Mesendoderm (in vitro differentiated cells): ENCODE results near the gene STON1.

Experiments used
- DNase-seq: peaks from one replicate; pipeline ENCODE4 v3.0.0; 2013
- H2AK5ac ChIP-seq: 2 replicates; pipeline ENCODE4 v1.6.1; 2013; ENCODE audit warnings: low read length, inconsistent platforms
- H2BK120ac ChIP-seq: 2 replicates; pipeline ENCODE4 v1.6.1; 2013; ENCODE audit warnings: low read depth, mild to moderate bottlenecking, low read length, moderate library complexity, mixed read lengths
- H2BK15ac ChIP-seq: replicated peaks from 2 replicates; pipeline ENCODE4 v1.6.1; 2013; ENCODE audit warnings: low read depth, mild to moderate bottlenecking, moderate library complexity
- H2BK5ac ChIP-seq: 2 replicates; pipeline ENCODE4 v1.6.1; 2013; ENCODE audit warnings: low read length, inconsistent platforms
- H3K18ac ChIP-seq: 2 replicates; pipeline ENCODE4 v1.6.1; 2013; ENCODE audit warnings: mild to moderate bottlenecking, low read length, mixed read lengths
- H3K23ac ChIP-seq: one replicate; pipeline ENCODE4 v1.6.1; 2013; ENCODE audit warnings: low read length
- H3K27ac ChIP-seq: 2 replicates; pipeline ENCODE4 v1.5.1; 2013; ENCODE audit warnings: low read depth, mild to moderate bottlenecking, inconsistent platforms, low read length, moderate library complexity
- H3K27me3 ChIP-seq: 2 replicates; pipeline ENCODE4 v1.6.1; 2013; ENCODE audit warnings: low read length, control low read depth, mild to moderate bottlenecking, inconsistent platforms; ENCODE audit not compliant: insufficient read depth, poor library complexity
- H3K36me3 ChIP-seq: 2 replicates; pipeline ENCODE4 v1.6.1; 2013; ENCODE audit warnings: low read length, inconsistent platforms; ENCODE audit not compliant: control insufficient read depth, insufficient read depth
- H3K4ac ChIP-seq: one replicate; pipeline ENCODE4 v1.6.1; 2013; ENCODE audit warnings: low read depth, mild to moderate bottlenecking, low read length, moderate library complexity
- H3K4me1 ChIP-seq: 2 replicates; pipeline ENCODE4 v1.6.1; 2013; ENCODE audit warnings: low read depth, low read length, inconsistent platforms; ENCODE audit not compliant: control insufficient read depth
- H3K4me2 ChIP-seq: 2 replicates; pipeline ENCODE4 v1.6.1; 2013; ENCODE audit warnings: low read length
- H3K4me3 ChIP-seq: 2 replicates; pipeline ENCODE4 v1.5.1; 2013; ENCODE audit warnings: mild to moderate bottlenecking, low read length
- H3K56ac ChIP-seq: one replicate; pipeline ENCODE4 v1.6.1; 2013; ENCODE audit warnings: low read length
- H3K79me1 ChIP-seq: 2 replicates; pipeline ENCODE4 v1.6.1; 2013; ENCODE audit warnings: low read length, inconsistent platforms
- H3K79me2 ChIP-seq: 2 replicates; pipeline ENCODE4 v1.6.1; 2013; ENCODE audit warnings: mild to moderate bottlenecking, low read length; ENCODE audit not compliant: control insufficient read depth, insufficient read depth
- H3K9ac ChIP-seq: 2 replicates; pipeline ENCODE4 v1.6.1; 2013; ENCODE audit warnings: low read length, inconsistent platforms
- H4K5ac ChIP-seq: one replicate; pipeline ENCODE4 v1.6.1; 2013; ENCODE audit warnings: low read length
- H4K8ac ChIP-seq: one replicate; pipeline ENCODE4 v1.6.1; 2013; ENCODE audit warnings: low read depth, mild to moderate bottlenecking, control low read depth, low read length, moderate library complexity
- WGBS: extraction: QIAGEN DNeasy Blood & Tissue Kit; methylation state at CpG from one replicate; pipeline ENCODE4 v1.1.7; 2013; ENCODE audit warnings: low lambda C conversion rate, missing lambda C conversion rate; ENCODE audit not compliant: insufficient coverage; ENCODE audit errors: extremely low coverage; 5-methylcytosine and 5-hydroxymethylcytosine counted together

The STON1 gene

GRCh38 chr2:48562281-48562680, 32.3 kb downstream of the STON1 start:
- DNase-seq = no peak

GRCh38 chr2:48566592-48567310, 36.8 kb downstream of the STON1 start:
- no peaks in the 10 kb centered on the region for H3K36me3 ChIP-seq
- no peak overlapping the region for H3K23ac ChIP-seq
- no peak overlapping the region for H2BK5ac ChIP-seq
- H3K9ac ChIP-seq = no peak overlapping the region
- no peak overlapping the region for H4K8ac ChIP-seq
- H3K79me1 ChIP-seq = no peaks in the 10 kb centered on the region
- no peak overlapping the region for H3K4me2 ChIP-seq
- H3K27ac ChIP-seq = no peak overlapping the region
- no peak overlapping the region for H3K4ac ChIP-seq
- no peak overlapping the region for H4K5ac ChIP-seq
- no peak overlapping the region for H3K18ac ChIP-seq
- no peaks in the 10 kb centered on the region for H3K4me1 ChIP-seq
- no peak overlapping the region for H3K56ac ChIP-seq
- no peak overlapping the region for H2BK120ac ChIP-seq
- DNase-seq = peak; percentile 55
- no peak overlapping the region for H2AK5ac ChIP-seq
- no peak overlapping the region for H3K4me3 ChIP-seq
- no CpG with 5 or more reads among the region's 7 CpGs for WGBS
- H3K27me3 ChIP-seq = no peaks in the 10 kb centered on the region
- no peak overlapping the region for H2BK15ac ChIP-seq
- no peaks in the 10 kb centered on the region for H3K79me2 ChIP-seq

More at GRCh38 chr2:48562281-48562680, 32.3 kb downstream of the STON1 start:
- Histone ChIP-seq H2BK5ac (no peak overlapping the region), H4K5ac (no peak overlapping the region), H3K79me1 (no peaks in the 10 kb centered on the region), H2BK15ac (no peak overlapping the region), H3K56ac (no peak overlapping the region), H3K36me3 (no peaks in the 10 kb centered on the region), H3K27me3 (no peaks in the 10 kb centered on the region), H3K4me2 (no peak overlapping the region), H3K18ac (no peak overlapping the region), H3K4ac (no peak overlapping the region), H2AK5ac (no peak overlapping the region), H3K4me1 (peaks cover 5% of the 10 kb centered on the region), H3K23ac (no peak overlapping the region), H3K4me3 (no peak overlapping the region), H4K8ac (no peak overlapping the region), H3K27ac (no peak overlapping the region), H2BK120ac (no peak overlapping the region), H3K9ac (no peak overlapping the region), H3K79me2 (no peaks in the 10 kb centered on the region)
- no CpG with 5 or more reads among the region's 4 CpGs for WGBS

- H2AK5ac ChIP-seq = no peak overlapping the region
- H3K4me2 ChIP-seq = no peak overlapping the region
- H3K4me1 ChIP-seq = no peaks in the 10 kb centered on the region
- no peak overlapping the region for H3K4ac ChIP-seq
- no peak overlapping the region for H3K23ac ChIP-seq
- WGBS = no CpG with 5 or more reads among the region's 4 CpGs
- no peak overlapping the region for H3K18ac ChIP-seq
- no peak overlapping the region for H3K4me3 ChIP-seq
- no peak for DNase-seq
- H3K79me1 ChIP-seq = no peaks in the 10 kb centered on the region
- no peak overlapping the region for H2BK5ac ChIP-seq
- no peak overlapping the region for H3K27ac ChIP-seq
- H3K27me3 ChIP-seq = no peaks in the 10 kb centered on the region
- no peak overlapping the region for H4K8ac ChIP-seq
- no peak overlapping the region for H4K5ac ChIP-seq
- H2BK15ac ChIP-seq = no peak overlapping the region
- no peak overlapping the region for H2BK120ac ChIP-seq
- no peaks in the 10 kb centered on the region for H3K36me3 ChIP-seq
- H3K56ac ChIP-seq = no peak overlapping the region
- no peaks in the 10 kb centered on the region for H3K79me2 ChIP-seq
- H3K9ac ChIP-seq = no peak overlapping the region
Measured at GRCh38 chr2:48567671-48568070, 37.7 kb downstream of the STON1 start.

GRCh38 chr2:48568547-48568946, 38.6 kb downstream of the STON1 start:
- no peak overlapping the region for H3K18ac ChIP-seq
- H4K5ac ChIP-seq = no peak overlapping the region
- no peak overlapping the region for H2AK5ac ChIP-seq
- no peak overlapping the region for H2BK120ac ChIP-seq
- H3K79me1 ChIP-seq = no peaks in the 10 kb centered on the region
- H2BK5ac ChIP-seq = no peak overlapping the region
- H3K56ac ChIP-seq = no peak overlapping the region
- no peak overlapping the region for H3K4me2 ChIP-seq
- H3K23ac ChIP-seq = no peak overlapping the region
- H3K9ac ChIP-seq = no peak overlapping the region
- no peak overlapping the region for H4K8ac ChIP-seq
- no peak overlapping the region for H3K27ac ChIP-seq
- no peaks in the 10 kb centered on the region for H3K4me1 ChIP-seq
- no peaks in the 10 kb centered on the region for H3K27me3 ChIP-seq
- no peaks in the 10 kb centered on the region for H3K36me3 ChIP-seq
- no peak overlapping the region for H3K4me3 ChIP-seq
- no peak overlapping the region for H3K4ac ChIP-seq
- H3K79me2 ChIP-seq = no peaks in the 10 kb centered on the region
- H2BK15ac ChIP-seq = no peak overlapping the region
- no peak for DNase-seq
- no CpG with 5 or more reads among the region's 4 CpGs for WGBS

- H3K36me3 ChIP-seq = no peaks in the 10 kb centered on the region
Measured at GRCh38 chr2:48569433-48569832, 39.5 kb downstream of the STON1 start.

GRCh38 chr2:48572816-48573215, 42.9 kb downstream of the STON1 start:
- no peaks in the 10 kb centered on the region for H3K79me2 ChIP-seq
- H3K27ac ChIP-seq = no peak overlapping the region
- no peaks in the 10 kb centered on the region for H3K4me1 ChIP-seq
- H3K79me1 ChIP-seq = no peaks in the 10 kb centered on the region
- no peak overlapping the region for H3K9ac ChIP-seq
- no CpG with 5 or more reads among the region's 5 CpGs for WGBS
- no peak overlapping the region for H3K4me2 ChIP-seq
- no peaks in the 10 kb centered on the region for H3K36me3 ChIP-seq
- H2AK5ac ChIP-seq = no peak overlapping the region
- no peak overlapping the region for H3K56ac ChIP-seq
- H3K23ac ChIP-seq = no peak overlapping the region
- H3K18ac ChIP-seq = no peak overlapping the region
- no peak overlapping the region for H2BK15ac ChIP-seq
- H3K4ac ChIP-seq = no peak overlapping the region
- H2BK120ac ChIP-seq = no peak overlapping the region
- DNase-seq = peak; percentile 67
- no peak overlapping the region for H3K4me3 ChIP-seq
- no peak overlapping the region for H2BK5ac ChIP-seq
- no peak overlapping the region for H4K8ac ChIP-seq
- no peak overlapping the region for H4K5ac ChIP-seq
- H3K27me3 ChIP-seq = no peaks in the 10 kb centered on the region

More at GRCh38 chr2:48569433-48569832, 39.5 kb downstream of the STON1 start:
- no peak overlapping the region for H3K4me2 ChIP-seq
- H3K4me3 ChIP-seq = no peak overlapping the region
- no peaks in the 10 kb centered on the region for H3K79me2 ChIP-seq
- no peak overlapping the region for H2AK5ac ChIP-seq
- no peak overlapping the region for H2BK5ac ChIP-seq
- no peak overlapping the region for H2BK15ac ChIP-seq
- no peaks in the 10 kb centered on the region for H3K4me1 ChIP-seq
- no peaks in the 10 kb centered on the region for H3K27me3 ChIP-seq
- no peak overlapping the region for H3K56ac ChIP-seq
- no peak overlapping the region for H3K4ac ChIP-seq
- H3K27ac ChIP-seq = no peak overlapping the region
- no peaks in the 10 kb centered on the region for H3K79me1 ChIP-seq
- H3K23ac ChIP-seq = no peak overlapping the region
- H3K18ac ChIP-seq = no peak overlapping the region
- no peak overlapping the region for H3K9ac ChIP-seq
- no peak overlapping the region for H4K5ac ChIP-seq
- DNase-seq = no peak
- H2BK120ac ChIP-seq = no peak overlapping the region
- no peak overlapping the region for H4K8ac ChIP-seq
